Left hindlimb (tissue), 1 donor: ENCODE results near the gene DCDC2B.
"Not testable (repeated sequence)": the region's sequence is repeated elsewhere in the genome, so short reads cannot be mapped to it uniquely, and the experiment has no call there.

Source experiments
- DNase-seq: peaks from one replicate; pipeline ENCODE4 v3.0.0-alpha.2; 2018

DCDC2B gene

GRCh38 chr1:32228771-32229170 is 19.9 kb downstream of the DCDC2B start:
- DNase-seq = no peak

GRCh38 chr1:32231843-32232432 is 23.0 kb downstream of the DCDC2B start:
- DNase-seq = no peak

- DNase-seq = no peak
Observed at GRCh38 chr1:32232558-32233304, 23.8 kb downstream of the DCDC2B start.

DNA sequence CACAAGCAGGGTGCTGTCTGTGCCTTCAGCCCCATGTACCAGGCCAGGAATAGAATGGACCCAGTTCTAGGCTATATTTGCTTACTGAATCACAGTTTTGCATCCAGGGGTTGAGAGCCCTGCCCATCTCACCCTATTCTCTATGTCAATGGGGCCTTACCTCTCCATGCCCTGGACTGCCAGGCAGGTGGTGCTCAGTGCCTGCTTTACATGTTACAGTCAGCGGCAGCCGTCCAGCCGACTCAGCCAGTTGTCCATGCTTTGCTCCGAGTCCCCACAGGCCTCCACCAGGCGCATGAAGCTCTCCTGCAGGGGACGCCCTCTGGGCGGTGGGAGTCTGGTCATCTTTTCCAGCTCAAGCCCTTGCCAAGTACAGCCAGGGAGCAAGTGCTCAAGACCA is 25.9 kb downstream of the DCDC2B start:
- DNase-seq = no peak

- no peak for DNase-seq
Observed at GRCh38 chr1:32239337-32239736, 30.4 kb downstream of the DCDC2B start.

GRCh38 chr1:32239790-32240139 is 30.9 kb downstream of the DCDC2B start:
- no peak for DNase-seq

- DNase-seq = peak; percentile 83
Observed at GRCh38 chr1:32240140-32240951, 31.5 kb downstream of the DCDC2B start.

- peak; percentile 80 for DNase-seq
Observed at GRCh38 chr1:32241001-32241763, 32.3 kb downstream of the DCDC2B start.

DNA sequence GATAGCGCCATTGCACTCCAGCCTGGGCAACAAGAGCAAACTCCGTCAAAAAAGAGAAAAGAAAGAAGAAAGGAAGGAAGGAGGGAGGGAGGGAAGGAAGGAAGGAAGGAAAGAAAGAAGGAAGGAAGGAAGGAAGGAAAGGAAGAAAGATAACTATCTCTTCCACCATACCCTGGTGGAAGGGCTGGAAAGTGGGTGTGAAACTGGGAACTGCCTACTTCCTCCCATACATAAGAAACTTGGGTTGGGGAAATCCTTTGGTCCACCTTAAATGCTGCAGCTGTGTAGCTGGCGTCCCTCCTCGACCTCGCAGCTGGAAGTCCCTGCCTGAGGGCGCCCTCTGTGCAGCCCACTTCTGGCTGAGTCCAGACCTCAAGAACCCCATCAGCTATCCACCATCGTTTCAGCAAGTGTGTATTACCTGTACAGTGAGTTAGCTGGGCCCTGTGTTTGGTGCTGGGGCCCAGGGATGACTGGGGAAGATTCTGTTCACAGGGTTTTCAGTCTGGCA is 33.5 kb downstream of the DCDC2B start:
- DNase-seq = peak; percentile 66

DNA sequence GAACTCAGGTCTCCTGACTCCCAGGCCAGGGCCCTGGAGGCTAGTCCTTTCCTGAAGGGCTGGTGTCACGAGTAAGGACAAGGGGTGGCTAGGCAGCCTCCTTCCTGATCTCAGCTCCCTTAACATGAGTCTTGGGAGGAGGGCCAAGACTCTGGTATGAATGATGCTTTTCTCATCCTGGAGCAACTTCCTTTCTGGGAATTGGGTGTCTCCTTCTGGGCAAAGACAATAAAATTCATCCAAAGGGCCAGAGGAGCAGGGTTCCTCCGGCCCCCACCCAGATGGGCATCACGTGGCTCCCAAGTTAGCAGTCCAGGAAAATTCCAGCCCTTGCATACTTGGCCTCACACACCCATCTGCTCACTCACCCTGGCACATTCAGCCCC is 38.0 kb downstream of the DCDC2B start, which contains the start of gene FAM167B:
TSS of gene FAM167B (plus strand) at position 335 of the 386 bp plus-strand sequence. CDS start 200 bp downstream, outside the sequence.
- no peak for DNase-seq

GRCh38 chr1:32247452-32247851 is 38.6 kb downstream of the DCDC2B start:
- DNase-seq = no peak

- DNase-seq = peak; percentile 72
Observed at GRCh38 chr1:32247983-32248889, 39.3 kb downstream of the DCDC2B start.

DNA sequence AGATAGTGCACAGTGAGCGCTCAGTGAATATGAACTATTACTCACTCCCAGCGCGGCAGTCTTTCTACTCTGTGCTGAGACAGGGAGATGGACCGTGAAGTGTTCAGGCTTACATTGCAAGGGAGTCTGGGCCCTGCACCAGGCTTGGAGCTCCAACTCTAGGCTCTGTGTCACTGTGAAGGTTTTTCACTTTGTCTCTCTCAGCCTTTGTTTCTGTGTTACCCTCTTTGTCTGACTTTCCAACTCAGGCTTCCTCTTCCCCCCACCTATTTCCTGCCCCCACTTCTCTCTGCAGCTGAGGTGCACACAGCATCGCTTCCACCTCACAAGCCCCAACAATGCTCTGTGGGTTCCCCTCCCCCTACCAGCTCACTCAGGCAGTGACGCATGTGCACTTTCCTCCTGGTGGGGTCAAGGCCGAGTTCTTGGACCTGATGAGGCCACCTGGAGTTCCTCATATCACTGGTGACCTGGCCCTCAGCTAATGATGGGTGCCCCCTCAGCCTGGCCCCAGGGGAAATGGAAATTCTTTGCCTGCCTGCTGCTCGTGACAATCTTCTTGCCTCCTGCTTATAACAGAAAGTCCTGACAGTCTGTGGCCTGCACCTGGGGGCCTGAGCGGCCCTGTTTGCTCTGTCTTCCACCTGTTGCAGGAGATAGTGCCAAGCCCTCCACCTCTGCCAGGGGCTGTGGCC is 41.1 kb downstream of the DCDC2B start:
- DNase-seq = no peak

DNA sequence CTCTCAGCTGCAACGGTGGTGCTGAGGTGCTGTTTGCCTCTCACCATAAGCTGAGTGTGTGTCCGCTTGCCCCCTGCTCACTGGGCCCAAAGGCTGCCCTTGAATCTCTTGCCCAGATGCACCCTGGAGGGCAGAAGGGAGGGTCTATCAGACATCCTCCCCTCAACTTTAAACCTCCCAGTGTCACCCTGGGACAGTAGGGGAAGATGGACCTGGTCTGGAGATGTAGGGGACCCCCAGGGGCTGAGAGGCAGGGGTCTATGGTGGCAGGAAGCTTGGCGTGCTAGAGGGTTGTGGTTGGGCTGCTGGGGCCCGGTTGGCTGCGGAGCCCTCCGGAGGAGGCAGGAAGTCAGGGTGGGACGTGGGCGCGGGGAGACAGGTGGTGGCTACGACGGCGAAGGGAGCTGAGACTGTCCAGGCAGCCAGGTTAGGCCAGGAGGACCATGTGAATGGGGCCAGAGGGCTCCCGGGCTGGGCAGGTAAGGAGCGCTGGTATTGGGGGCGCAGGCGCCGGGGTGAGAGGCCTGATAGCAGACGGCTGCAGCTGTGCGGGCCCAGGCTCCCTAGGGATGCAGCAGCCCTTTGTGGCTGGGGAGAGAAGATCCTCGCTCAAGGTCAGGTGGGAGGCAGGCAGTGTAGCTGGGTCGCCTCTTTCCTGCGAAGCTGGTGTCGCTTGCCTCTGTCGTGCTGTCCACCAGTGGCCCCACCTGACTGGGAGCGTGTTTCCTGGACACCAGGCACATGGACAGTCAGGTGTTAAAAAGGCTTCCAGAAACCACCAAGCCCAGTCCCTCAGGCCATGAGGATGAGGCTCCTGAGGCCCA is 42.2 kb downstream of the DCDC2B start, which contains the start of gene LCK:
TSS of gene LCK (plus strand) at position 373 of the 824 bp plus-strand sequence. CDS start 23,065 bp downstream, outside the sequence.
- no peak for DNase-seq

DNA sequence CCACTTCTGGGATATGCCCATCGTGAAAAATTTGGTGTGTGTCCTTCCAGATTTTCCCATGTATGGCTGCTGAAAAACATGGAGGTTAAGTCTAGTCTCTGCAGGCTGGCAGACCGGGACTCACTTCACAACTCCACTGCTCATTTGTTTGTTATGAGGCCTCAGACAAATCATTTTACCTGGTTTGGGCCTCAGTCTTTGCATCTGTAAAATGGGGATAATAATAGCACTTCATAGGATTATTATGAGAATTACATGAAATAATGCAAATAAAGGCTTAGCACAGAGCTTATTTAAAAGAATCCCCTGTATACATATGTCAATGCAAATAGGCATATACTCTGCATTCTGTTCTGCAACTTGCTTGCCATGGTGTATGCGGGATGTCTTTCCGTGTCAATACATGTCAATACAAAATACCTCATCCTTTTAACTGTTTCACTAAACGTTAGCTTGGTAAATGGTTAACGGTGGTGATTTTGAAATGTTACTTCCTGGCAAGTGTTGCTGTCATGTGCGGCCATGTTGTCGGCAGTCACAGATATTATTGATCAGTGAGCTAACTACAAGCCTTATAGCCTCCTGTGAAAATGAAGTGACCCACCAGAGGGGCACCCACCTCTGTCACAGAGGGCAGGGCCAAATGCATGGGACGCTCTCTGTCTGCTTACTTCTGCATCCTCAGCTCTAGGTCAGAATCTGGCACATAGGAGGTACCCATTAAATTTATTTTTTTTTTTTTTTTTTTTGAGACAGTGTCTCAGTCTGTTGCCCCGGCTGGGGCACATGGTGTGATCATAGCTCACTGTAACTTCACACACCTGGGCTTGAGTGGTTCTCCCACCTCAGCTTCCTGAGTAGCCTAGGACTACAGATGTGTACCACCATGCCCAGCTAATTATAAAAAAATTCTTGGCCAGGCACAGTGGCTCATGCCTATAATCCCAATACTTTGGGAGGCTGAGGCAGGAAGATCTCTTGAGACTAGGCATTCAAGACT is 46.5 kb downstream of the DCDC2B start:
- no peak for DNase-seq

DNA sequence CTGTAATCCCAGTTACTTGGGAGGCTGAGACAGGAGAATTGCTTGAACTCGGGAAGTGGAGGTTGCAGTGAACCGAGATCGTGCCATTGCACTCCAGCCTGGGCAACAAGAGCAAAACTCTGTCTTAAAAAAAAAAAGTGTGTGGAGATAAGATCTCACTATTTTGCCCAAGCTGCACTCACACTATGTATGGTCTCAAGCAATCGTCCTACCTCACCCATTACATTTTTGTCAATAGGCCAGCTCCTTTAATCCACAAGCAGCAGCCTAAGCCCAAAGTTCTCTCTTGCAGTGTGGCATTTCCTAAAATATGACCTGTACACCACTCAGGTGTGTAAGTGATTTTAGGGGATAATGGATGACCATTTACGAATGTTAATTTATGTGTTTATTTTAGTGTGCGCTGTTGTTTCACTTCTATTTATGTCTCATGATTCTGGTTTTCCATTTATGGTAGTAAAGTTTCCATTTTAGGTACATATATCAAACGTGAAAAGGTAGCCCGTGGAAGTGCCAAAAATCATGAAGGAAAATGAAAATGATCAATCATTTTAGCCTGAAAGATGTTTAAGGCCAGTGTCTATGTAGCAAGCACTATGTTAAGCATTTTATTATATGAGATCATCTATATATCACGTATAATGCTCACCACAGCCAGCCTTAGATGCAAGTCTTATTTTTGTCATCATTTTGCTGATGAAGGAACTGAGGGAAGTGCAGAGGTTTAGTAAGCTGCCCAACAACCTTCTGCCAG is 47.8 kb downstream of the DCDC2B start:
- DNase-seq = no peak

DNA sequence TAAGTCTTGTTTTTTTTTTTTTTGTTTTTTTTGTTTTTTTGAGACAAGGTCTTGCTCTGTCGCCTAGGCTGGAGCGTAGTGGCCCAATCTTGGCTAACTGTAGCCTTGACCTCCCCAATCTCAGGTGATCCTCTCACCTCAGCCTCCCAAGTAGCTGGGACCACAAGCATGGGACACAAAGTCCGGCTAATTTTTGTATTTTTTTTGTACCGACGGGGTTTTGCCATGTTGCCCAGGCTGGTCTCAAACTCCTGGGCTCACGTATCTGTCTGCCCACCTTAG is 48.3 kb downstream of the DCDC2B start:
- DNase-seq = no peak

DNA sequence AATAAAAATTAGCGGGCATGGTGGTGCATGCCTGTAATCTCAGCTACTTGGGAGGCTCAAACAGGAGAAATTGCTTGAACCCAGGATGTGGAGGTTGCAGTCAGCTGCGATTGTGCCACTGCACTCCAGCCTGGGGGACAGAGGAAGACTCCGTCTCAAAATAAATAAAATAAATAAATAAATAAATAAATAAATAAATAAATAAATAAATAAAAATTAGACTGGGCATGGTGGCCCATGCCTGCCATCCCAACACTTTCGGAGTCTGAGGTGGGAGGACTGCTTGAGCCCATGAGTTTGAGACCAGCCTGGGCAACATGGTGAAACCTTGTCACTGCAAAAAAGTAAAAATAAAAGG is 54.3 kb downstream of the DCDC2B start:
- not testable (repeated sequence) for DNase-seq
